ENCODE measurements around the gene BCAS3.

Gene BCAS3

GRCh38 chr17:61400717-61401388 is 723.2 kb downstream of the BCAS3 start:
- no peak for DNase-seq
- Histone ChIP-seq H3K9me3 (ENCODE audit: control insufficient read depth, low read length) (no peaks in the 10 kb centered on the region), H3K27ac (ENCODE audit: insufficient read depth, low read length, poor library complexity, severe bottlenecking) (no peak overlapping the region), H3K4me3 (ENCODE audit: insufficient read depth, low read depth, low read length, poor library complexity, severe bottlenecking) (peak overlapping the region; percentile 22), H3K36me3 (ENCODE audit: control insufficient read depth, insufficient read depth, low read length) (no peaks in the 10 kb centered on the region), H3K27me3 (replicated peaks; ENCODE audit: control insufficient read depth, insufficient read depth, low read length, poor library complexity, severe bottlenecking) (peaks cover 86% of the 10 kb centered on the region), H3K4me1 (ENCODE audit: control insufficient read depth, insufficient read depth, low read length, poor library complexity, severe bottlenecking) (peaks cover 72% of the 10 kb centered on the region)

DNA sequence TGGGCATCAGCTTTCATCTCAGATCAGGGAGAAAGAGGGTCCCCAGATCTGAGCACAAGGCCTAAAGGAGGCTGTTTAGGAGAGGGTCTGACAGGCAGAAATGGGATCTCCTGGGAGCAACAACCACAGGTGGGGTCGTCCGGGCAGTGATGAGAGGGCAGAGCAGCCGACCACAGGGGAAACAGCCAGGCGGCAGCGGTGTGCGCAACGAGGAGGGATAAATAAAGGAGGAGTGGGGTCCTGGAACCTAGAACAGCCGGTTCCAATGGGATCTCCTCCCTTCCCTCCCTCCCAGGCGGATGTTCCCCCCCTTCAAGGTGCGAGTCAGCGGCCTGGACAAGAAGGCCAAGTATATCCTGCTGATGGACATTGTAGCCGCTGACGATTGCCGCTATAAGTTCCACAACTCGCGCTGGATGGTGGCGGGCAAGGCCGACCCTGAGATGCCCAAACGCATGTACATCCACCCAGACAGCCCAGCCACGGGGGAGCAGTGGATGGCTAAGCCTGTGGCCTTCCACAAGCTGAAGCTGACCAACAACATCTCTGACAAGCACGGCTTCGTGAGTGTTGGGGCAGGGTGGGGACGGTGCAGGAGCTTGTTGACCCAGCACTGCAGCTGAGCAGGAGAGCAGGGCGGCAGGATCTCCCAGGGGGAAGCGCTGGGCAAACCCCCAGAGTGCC is 723.9 kb downstream of the BCAS3 start:
- H3K36me3 ChIP-seq (ENCODE audit: control insufficient read depth, insufficient read depth, low read length) = no peaks in the 10 kb centered on the region
- H3K9me3 ChIP-seq (ENCODE audit: control insufficient read depth, low read length) = no peaks in the 10 kb centered on the region
- H3K27ac ChIP-seq (ENCODE audit: insufficient read depth, low read length, poor library complexity, severe bottlenecking) = no peak overlapping the region
- H3K27me3 ChIP-seq (replicated peaks; ENCODE audit: control insufficient read depth, insufficient read depth, low read length, poor library complexity, severe bottlenecking) = peaks cover 87% of the 10 kb centered on the region
- no peak overlapping the region for H3K4me3 ChIP-seq (ENCODE audit: insufficient read depth, low read depth, low read length, poor library complexity, severe bottlenecking)
- peaks cover 71% of the 10 kb centered on the region for H3K4me1 ChIP-seq (ENCODE audit: control insufficient read depth, insufficient read depth, low read length, poor library complexity, severe bottlenecking)
- no peak for DNase-seq

GRCh38 chr17:61402073-61402541 is 724.5 kb downstream of the BCAS3 start:
- H3K4me1 ChIP-seq (ENCODE audit: control insufficient read depth, insufficient read depth, low read length, poor library complexity, severe bottlenecking) = peaks cover 66% of the 10 kb centered on the region
- no peak for DNase-seq
- no peaks in the 10 kb centered on the region for H3K36me3 ChIP-seq (ENCODE audit: control insufficient read depth, insufficient read depth, low read length)
- H3K9me3 ChIP-seq (ENCODE audit: control insufficient read depth, low read length) = no peaks in the 10 kb centered on the region
- peaks cover 86% of the 10 kb centered on the region for H3K27me3 ChIP-seq (replicated peaks; ENCODE audit: control insufficient read depth, insufficient read depth, low read length, poor library complexity, severe bottlenecking)
- no peak overlapping the region for H3K27ac ChIP-seq (ENCODE audit: insufficient read depth, low read length, poor library complexity, severe bottlenecking)
- H3K4me3 ChIP-seq (ENCODE audit: insufficient read depth, low read depth, low read length, poor library complexity, severe bottlenecking) = no peak overlapping the region

GRCh38 chr17:61402978-61403800 is 725.5 kb downstream of the BCAS3 start:
- H3K4me3 ChIP-seq (ENCODE audit: insufficient read depth, low read depth, low read length, poor library complexity, severe bottlenecking) = peak overlapping the region; percentile 36
- peaks cover 87% of the 10 kb centered on the region for H3K27me3 ChIP-seq (replicated peaks; ENCODE audit: control insufficient read depth, insufficient read depth, low read length, poor library complexity, severe bottlenecking)
- no peaks in the 10 kb centered on the region for H3K9me3 ChIP-seq (ENCODE audit: control insufficient read depth, low read length)
- DNase-seq = no peak
- H3K36me3 ChIP-seq (ENCODE audit: control insufficient read depth, insufficient read depth, low read length) = no peaks in the 10 kb centered on the region
- H3K4me1 ChIP-seq (ENCODE audit: control insufficient read depth, insufficient read depth, low read length, poor library complexity, severe bottlenecking) = peaks cover 57% of the 10 kb centered on the region
- H3K27ac ChIP-seq (ENCODE audit: insufficient read depth, low read length, poor library complexity, severe bottlenecking) = no peak overlapping the region

DNA sequence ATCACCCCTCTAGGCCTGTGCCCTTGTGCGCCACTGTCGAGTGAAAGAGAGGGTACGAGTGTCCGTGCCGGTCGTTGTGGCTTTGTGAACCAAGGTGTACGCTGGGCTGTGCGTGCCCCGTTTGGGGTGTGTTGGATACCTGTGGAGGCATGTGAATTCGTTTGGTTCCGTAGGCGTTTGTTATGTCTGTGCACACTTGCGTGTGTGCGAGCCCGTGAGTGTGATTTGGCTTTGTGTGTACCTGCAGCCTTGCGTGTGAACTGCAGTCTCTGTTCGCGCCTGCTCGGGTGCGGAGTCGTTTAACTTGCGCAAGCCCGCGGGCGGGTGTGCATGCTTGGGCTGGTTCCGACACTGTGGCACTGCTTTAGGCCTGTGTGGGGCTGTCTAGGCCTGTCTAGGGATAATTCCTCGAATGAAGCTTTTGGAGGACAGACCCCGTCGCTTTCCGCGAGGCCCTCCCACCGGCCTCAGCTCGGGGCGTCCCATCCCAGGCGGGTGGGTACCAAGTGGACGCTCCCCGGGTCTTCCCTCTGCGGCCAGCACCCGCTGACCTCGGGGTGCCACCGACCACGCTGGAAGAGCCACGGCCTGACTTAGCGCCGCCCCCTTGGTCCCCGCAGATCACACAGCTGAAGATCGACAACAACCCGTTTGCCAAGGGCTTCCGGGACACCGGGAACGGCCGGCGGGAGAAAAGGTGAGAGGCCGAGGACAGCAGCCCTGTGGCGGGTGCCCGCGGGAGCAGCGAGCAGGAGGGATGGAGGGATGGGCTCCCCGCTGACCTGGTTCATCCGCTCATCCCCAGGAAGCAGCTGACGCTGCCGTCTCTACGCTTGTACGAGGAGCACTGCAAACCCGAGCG is 726.4 kb downstream of the BCAS3 start:
- no peak overlapping the region for H3K27ac ChIP-seq (ENCODE audit: insufficient read depth, low read length, poor library complexity, severe bottlenecking)
- no peaks in the 10 kb centered on the region for H3K9me3 ChIP-seq (ENCODE audit: control insufficient read depth, low read length)
- H3K36me3 ChIP-seq (ENCODE audit: control insufficient read depth, insufficient read depth, low read length) = no peaks in the 10 kb centered on the region
- H3K4me3 ChIP-seq (ENCODE audit: insufficient read depth, low read depth, low read length, poor library complexity, severe bottlenecking) = peak overlapping the region; percentile 48
- no peak for DNase-seq
- peaks cover 87% of the 10 kb centered on the region for H3K27me3 ChIP-seq (replicated peaks; ENCODE audit: control insufficient read depth, insufficient read depth, low read length, poor library complexity, severe bottlenecking)
- peaks cover 56% of the 10 kb centered on the region for H3K4me1 ChIP-seq (ENCODE audit: control insufficient read depth, insufficient read depth, low read length, poor library complexity, severe bottlenecking)

DNA sequence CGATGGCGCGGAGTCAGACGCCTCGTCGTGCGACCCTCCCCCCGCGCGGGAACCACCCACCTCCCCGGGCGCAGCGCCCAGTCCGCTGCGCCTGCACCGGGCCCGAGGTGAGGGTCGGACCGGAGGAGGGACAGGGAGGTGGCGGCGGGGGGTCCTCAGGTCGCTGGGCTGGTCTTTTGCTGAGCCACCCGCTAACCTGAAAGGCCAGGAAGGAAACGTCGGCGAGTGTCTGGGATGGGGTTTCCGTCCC is 726.9 kb downstream of the BCAS3 start:
- Histone ChIP-seq H3K4me1 (ENCODE audit: control insufficient read depth, insufficient read depth, low read length, poor library complexity, severe bottlenecking) (peaks cover 53% of the 10 kb centered on the region), H3K27ac (ENCODE audit: insufficient read depth, low read length, poor library complexity, severe bottlenecking) (no peak overlapping the region), H3K9me3 (ENCODE audit: control insufficient read depth, low read length) (no peaks in the 10 kb centered on the region), H3K36me3 (ENCODE audit: control insufficient read depth, insufficient read depth, low read length) (no peaks in the 10 kb centered on the region), H3K4me3 (ENCODE audit: insufficient read depth, low read depth, low read length, poor library complexity, severe bottlenecking) (peak overlapping the region; percentile 48), H3K27me3 (replicated peaks; ENCODE audit: control insufficient read depth, insufficient read depth, low read length, poor library complexity, severe bottlenecking) (peaks cover 85% of the 10 kb centered on the region)
- DNase-seq = no peak

DNA sequence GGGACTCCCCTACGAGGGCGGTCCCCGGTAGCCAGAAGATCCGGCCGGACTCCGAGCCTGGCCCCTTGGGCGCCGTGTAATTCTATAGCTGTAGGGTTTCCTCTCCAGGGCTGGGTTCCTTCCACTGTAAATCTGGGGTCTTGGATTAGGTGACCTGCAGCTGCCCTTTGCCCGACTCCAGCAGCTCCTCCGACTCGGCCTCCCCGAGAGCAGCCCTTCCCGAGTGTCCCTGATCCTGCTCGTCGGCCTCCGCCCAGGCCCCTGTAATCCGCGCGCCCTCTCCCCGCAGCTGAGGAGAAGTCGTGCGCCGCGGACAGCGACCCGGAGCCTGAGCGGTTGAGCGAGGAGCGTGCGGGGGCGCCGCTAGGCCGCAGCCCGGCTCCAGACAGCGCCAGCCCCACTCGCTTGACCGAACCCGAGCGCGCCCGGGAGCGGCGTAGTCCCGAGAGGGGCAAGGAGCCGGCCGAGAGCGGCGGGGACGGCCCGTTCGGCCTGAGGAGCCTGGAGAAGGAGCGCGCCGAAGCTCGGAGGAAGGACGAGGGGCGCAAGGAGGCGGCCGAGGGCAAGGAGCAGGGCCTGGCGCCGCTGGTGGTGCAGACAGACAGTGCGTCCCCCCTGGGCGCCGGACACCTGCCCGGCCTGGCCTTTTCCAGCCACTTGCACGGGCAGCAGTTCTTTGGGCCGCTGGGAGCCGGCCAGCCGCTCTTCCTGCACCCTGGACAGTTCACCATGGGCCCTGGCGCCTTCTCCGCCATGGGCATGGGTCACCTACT is 727.4 kb downstream of the BCAS3 start:
- no peaks in the 10 kb centered on the region for H3K36me3 ChIP-seq (ENCODE audit: control insufficient read depth, insufficient read depth, low read length)
- no peak overlapping the region for H3K27ac ChIP-seq (ENCODE audit: insufficient read depth, low read length, poor library complexity, severe bottlenecking)
- peaks cover 54% of the 10 kb centered on the region for H3K4me1 ChIP-seq (ENCODE audit: control insufficient read depth, insufficient read depth, low read length, poor library complexity, severe bottlenecking)
- no peaks in the 10 kb centered on the region for H3K9me3 ChIP-seq (ENCODE audit: control insufficient read depth, low read length)
- H3K27me3 ChIP-seq (replicated peaks; ENCODE audit: control insufficient read depth, insufficient read depth, low read length, poor library complexity, severe bottlenecking) = peaks cover 87% of the 10 kb centered on the region
- peak overlapping the region; percentile 48 for H3K4me3 ChIP-seq (ENCODE audit: insufficient read depth, low read depth, low read length, poor library complexity, severe bottlenecking)
- no peak for DNase-seq

DNA sequence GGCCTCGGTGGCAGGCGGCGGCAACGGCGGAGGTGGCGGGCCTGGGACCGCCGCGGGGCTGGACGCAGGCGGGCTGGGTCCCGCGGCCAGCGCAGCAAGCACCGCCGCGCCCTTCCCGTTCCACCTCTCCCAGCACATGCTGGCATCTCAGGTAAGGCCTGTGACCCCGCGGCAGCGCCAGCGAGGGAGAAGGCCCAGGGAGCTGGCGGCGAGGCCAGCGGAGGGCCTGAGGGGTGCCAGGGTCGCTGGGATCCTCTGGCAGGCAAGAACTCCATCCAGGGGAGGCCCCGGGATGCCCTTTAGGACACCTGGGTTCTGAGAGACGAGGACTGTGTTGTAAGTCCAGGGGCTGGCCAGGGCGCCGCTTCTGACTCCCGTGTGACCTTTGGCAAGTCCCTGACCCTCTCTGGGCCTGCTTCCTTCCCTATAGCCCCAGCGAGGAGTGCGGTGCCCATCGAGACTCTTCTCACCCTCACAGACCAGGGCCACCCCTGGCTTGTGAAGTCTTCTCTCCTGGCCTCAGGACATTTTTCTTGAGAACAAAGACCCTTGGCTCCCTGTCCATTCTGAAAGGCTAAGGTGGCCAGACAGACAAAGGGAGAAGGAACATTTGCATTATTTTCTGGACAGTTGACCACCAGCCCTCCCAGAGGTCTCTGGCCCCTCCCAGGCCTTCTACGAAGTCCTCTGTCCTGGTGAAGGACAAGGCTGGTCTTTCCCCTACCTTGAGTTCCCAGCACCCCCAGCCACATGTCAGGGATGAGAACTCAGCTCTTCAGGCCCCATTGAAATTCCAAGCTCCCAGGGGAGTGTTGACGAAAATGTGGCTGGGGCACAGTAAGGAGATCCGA is 728.3 kb downstream of the BCAS3 start:
- no peaks in the 10 kb centered on the region for H3K36me3 ChIP-seq (ENCODE audit: control insufficient read depth, insufficient read depth, low read length)
- no peak overlapping the region for H3K4me3 ChIP-seq (ENCODE audit: insufficient read depth, low read depth, low read length, poor library complexity, severe bottlenecking)
- H3K4me1 ChIP-seq (ENCODE audit: control insufficient read depth, insufficient read depth, low read length, poor library complexity, severe bottlenecking) = peaks cover 58% of the 10 kb centered on the region
- DNase-seq = no peak
- H3K27me3 ChIP-seq (replicated peaks; ENCODE audit: control insufficient read depth, insufficient read depth, low read length, poor library complexity, severe bottlenecking) = peaks cover 90% of the 10 kb centered on the region
- H3K9me3 ChIP-seq (ENCODE audit: control insufficient read depth, low read length) = no peaks in the 10 kb centered on the region
- H3K27ac ChIP-seq (ENCODE audit: insufficient read depth, low read length, poor library complexity, severe bottlenecking) = no peak overlapping the region

- no peak overlapping the region for H3K4me3 ChIP-seq (ENCODE audit: insufficient read depth, low read depth, low read length, poor library complexity, severe bottlenecking)
- H3K27me3 ChIP-seq (replicated peaks; ENCODE audit: control insufficient read depth, insufficient read depth, low read length, poor library complexity, severe bottlenecking) = peaks cover 89% of the 10 kb centered on the region
- peaks cover 58% of the 10 kb centered on the region for H3K4me1 ChIP-seq (ENCODE audit: control insufficient read depth, insufficient read depth, low read length, poor library complexity, severe bottlenecking)
- H3K27ac ChIP-seq (ENCODE audit: insufficient read depth, low read length, poor library complexity, severe bottlenecking) = no peak overlapping the region
- H3K36me3 ChIP-seq (ENCODE audit: control insufficient read depth, insufficient read depth, low read length) = no peaks in the 10 kb centered on the region
- H3K9me3 ChIP-seq (ENCODE audit: control insufficient read depth, low read length) = no peaks in the 10 kb centered on the region
- DNase-seq = no peak
Measured at GRCh38 chr17:61406537-61406845, 728.8 kb downstream of the BCAS3 start.

All from effector memory CD4-positive, alpha-beta T cell (primary cell).